Fibroblast of peridontal ligament (primary cell): Measurements from ENCODE around the gene CHIA.
"Not testable (repeated sequence)": the region's sequence is repeated elsewhere in the genome, so short reads cannot be mapped to it uniquely, and the experiment has no call there.

Experiments
- DNase-seq: peaks from one replicate; pipeline ENCODE4 v3.0.0-alpha.2; 2010; ENCODE audit errors: extremely low read depth

Gene CHIA

GRCh38 chr1:111285879-111286278 lies 4.8 kb upstream of the CHIA start:
- DNase-seq: no peak

- DNase-seq: no peak
Measured at GRCh38 chr1:111286912-111287311, 3.7 kb upstream of the CHIA start.

- no peak for DNase-seq
Measured at GRCh38 chr1:111289371-111289770, 1.3 kb upstream of the CHIA start.

GRCh38 chr1:111290104-111290503 lies 547 bp upstream of the CHIA start:
- no peak for DNase-seq

- no peak for DNase-seq
Measured at GRCh38 chr1:111294390-111294789, 3.7 kb downstream of the CHIA start.

- no peak for DNase-seq
Measured at GRCh38 chr1:111302374-111302773, 11.7 kb downstream of the CHIA start.

- DNase-seq: no peak
Measured at GRCh38 chr1:111309690-111310089, 19.0 kb downstream of the CHIA start.

- DNase-seq: no peak
Measured at GRCh38 chr1:111318523-111318922, 27.9 kb downstream of the CHIA start.

GRCh38 chr1:111320066-111320879 lies 29.6 kb downstream of the CHIA start:
- no peak for DNase-seq

- DNase-seq: no peak
Measured at GRCh38 chr1:111323231-111323630, 32.6 kb downstream of the CHIA start.

GRCh38 chr1:111332190-111332589 lies 41.5 kb downstream of the CHIA start:
- no peak for DNase-seq

- DNase-seq: peak; percentile 76
Measured at GRCh38 chr1:111334169-111334568, 43.5 kb downstream of the CHIA start.

GRCh38 chr1:111335214-111335877 lies 44.7 kb downstream of the CHIA start:
- DNase-seq: not testable (repeated sequence)

- not testable (repeated sequence) for DNase-seq
Measured at GRCh38 chr1:111338849-111339248, 48.2 kb downstream of the CHIA start.

- peak; percentile 80 for DNase-seq
Measured at GRCh38 chr1:111346089-111346885, 55.6 kb downstream of the CHIA start.

GRCh38 chr1:111347026-111347425 lies 56.4 kb downstream of the CHIA start:
- DNase-seq: no peak

- DNase-seq: no peak
Measured at GRCh38 chr1:111351700-111352099, 61.0 kb downstream of the CHIA start.

GRCh38 chr1:111354584-111354983 lies 63.9 kb downstream of the CHIA start:
- DNase-seq: no peak

- no peak for DNase-seq
Measured at GRCh38 chr1:111358964-111359363, 68.3 kb downstream of the CHIA start.

- DNase-seq: no peak
Measured at GRCh38 chr1:111359376-111359775, 68.7 kb downstream of the CHIA start.

GRCh38 chr1:111360257-111360656 lies 69.6 kb downstream of the CHIA start:
- not testable (repeated sequence) for DNase-seq

- DNase-seq: no peak
Measured at GRCh38 chr1:111361761-111362160, 71.1 kb downstream of the CHIA start.
